GM19023 (cell line): ENCODE measurements around the gene ZNF598.
"Not testable (repeated sequence)": the region's sequence is repeated elsewhere in the genome, so short reads cannot be mapped to it uniquely, and the experiment has no call there.

ENCODE experiments used
- ATAC-seq: cut with Tn5 transposase; IDR thresholded peaks from one replicate; pipeline ENCODE4 v1.9.1; 2021; ENCODE audit warnings: mild to moderate bottlenecking, moderate library complexity; ENCODE audit not compliant: unreplicated experiment

The ZNF598 gene

DNA sequence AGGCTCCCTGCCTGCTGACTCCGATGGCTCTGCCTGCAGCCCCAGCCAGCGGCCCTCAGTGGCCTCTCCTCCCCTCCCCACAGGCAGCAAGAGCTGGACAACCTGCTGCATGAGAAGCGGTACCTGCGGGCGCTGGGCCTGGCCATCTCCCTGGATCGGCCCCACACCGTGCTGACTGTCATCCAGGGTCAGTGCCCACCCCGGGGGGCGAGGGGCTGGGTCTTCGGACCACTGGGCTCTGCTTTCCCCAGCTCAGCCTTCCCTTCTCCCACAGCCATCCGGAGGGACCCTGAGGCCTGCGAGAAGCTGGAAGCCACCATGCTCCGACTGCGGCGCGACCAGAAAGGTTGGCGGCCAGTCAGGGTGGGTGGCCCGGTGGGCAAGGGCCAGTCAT lies 31.7 kb downstream of the ZNF598 start:
- no peak for ATAC-seq

GRCh38 chr16:1976951-1977874 lies 32.4 kb downstream of the ZNF598 start:
- no peak for ATAC-seq

DNA sequence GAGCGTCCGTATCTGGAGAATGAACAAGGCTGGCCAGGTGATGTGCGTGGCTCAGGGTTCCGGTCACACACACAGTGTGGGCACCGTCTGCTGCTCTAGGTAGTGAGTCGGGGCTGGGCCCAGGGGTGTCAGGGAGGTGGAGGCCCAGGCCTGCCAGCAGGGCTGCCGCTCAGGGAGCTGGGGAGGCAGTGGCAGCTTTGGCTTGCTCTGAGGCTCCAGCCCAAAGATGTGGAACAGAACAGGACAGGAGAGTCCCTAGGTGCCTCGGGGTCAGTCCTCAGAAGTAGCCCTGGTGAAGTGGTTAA lies 33.5 kb downstream of the ZNF598 start:
- no peak for ATAC-seq

- ATAC-seq = no peak
Observed at GRCh38 chr16:1975432-1976215, 34.0 kb downstream of the ZNF598 start.

GRCh38 chr16:1974157-1975070 lies 35.2 kb downstream of the ZNF598 start:
- no peak for ATAC-seq

- no peak for ATAC-seq
Observed at GRCh38 chr16:1973461-1974156, 36.0 kb downstream of the ZNF598 start.

GRCh38 chr16:1972490-1972877 lies 37.1 kb downstream of the ZNF598 start:
- ATAC-seq = no peak

DNA sequence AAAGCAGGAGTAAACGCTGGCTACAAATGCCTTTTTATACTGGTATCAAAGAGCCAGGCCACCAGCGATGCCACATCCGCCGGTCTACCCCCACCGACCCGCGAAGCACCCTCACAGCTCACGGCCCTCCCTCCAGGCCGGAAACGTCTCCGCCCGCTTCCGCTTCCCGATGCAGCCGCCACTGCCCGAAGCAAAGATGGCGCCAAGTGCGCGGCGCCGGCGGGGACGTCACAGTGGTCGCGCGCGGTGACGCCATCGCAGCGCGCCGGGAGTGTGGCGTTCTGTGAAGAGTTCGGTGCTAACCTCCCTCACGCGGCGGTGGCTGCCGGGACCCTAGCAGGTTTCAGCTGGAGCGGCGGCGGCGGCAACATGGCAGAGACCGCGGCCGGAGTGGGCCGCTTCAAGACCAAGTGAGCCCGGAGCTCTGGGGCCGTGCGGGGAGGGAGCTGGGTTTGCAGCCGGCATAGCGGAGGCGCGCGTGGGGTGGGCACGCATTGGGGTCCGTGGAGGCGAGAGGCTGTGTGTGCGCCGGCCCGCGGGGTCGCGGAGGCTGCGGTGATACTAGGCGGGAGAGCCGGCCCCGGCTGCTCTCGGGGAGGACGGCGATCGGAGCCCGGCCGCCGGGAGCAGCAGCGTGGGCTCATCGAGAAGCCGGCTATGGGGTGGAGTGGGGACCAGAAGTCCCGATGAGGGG lies 37.7 kb downstream of the ZNF598 start, which contains the start of gene TBL3:
TSS of gene TBL3 (plus strand) at position 258 of the 694 bp plus-strand sequence. CDS start at position 370, 112 bp downstream.
- peak; percentile 82 for ATAC-seq

DNA sequence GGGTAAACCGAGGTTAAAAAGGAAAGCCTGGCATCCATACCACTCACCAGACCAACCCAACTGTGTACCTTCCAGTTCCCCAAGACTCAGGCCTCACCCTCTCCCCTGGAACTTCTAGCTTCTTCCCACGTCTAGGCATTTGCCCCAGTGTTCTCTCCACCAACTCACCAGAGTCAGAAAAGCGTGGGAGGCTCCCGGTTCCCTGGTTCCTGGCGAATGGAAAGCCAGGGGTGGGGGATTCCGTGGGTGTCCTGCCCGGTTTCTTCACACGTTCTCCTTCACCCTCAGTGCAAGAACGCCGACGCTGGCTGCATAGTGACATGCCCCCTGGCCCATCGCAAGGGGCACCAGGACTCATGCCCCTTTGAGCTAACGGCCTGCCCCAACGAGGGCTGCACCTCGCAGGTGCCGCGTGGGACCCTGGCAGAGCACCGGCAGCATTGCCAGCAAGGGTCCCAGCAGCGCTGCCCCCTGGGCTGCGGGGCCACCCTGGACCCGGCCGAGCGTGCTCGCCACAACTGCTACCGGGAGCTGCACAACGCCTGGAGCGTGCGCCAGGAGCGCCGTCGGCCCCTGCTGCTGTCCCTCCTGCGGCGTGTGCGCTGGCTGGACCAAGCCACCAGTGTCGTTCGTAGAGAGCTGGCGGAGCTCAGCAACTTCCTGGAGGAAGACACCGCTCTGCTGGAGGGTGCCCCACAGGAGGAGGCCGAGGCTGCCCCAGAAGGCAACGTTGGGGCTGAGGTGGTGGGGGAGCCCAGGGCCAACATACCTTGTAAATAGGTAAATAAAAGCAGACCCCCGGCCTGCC lies 41.3 kb downstream of the ZNF598 start:
- ATAC-seq = no peak

- no peak for ATAC-seq
Observed at GRCh38 chr16:1966460-1966859, 43.2 kb downstream of the ZNF598 start, which contains the start of gene RNF151. Gene RNF151, plus strand, starts transcription at chr16:1966856. Its CDS starts 26 bp downstream, at chr16:1966882.

DNA sequence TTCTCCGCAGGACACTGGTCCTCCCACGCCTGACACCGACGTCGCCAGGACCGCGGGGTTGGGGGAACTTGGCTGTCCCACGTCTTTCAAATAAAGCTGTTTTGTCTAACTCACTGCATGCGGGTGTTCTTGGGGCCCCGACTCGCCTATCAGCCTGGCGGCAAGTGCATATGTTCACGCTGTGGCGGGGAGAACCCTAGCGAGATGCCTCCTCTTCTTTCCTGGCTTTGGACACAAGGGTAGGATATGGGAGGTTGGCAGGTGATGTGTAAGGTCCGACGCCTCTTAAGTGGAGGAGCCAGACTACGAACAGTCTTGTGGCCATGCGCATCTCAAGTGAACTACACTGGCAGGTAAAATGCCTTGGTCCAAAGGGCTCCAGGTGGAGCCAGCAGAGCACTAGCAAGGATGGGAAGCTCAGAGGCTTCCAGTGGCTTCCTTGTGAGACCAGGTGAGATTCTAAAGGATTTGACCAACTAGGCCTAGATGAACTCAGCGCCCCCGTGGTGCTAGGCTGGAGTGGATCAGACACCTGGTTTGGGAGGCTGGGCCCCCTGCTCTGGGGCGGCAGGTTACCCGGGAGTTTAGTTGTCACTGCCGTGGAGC lies 44.1 kb downstream of the ZNF598 start:
- ATAC-seq = no peak

- ATAC-seq = peak; percentile 76
Observed at GRCh38 chr16:1964506-1965395, 44.9 kb downstream of the ZNF598 start, which contains the start of gene RPS2. Gene RPS2, minus strand, starts transcription at chr16:1964826. Its CDS starts 201 bp downstream, at chr16:1964625.

- ATAC-seq = peak; percentile 9
Observed at GRCh38 chr16:1963806-1964505, 45.7 kb downstream of the ZNF598 start.

- ATAC-seq = not testable (repeated sequence)
Observed at GRCh38 chr16:1962161-1963153, 47.2 kb downstream of the ZNF598 start.

DNA sequence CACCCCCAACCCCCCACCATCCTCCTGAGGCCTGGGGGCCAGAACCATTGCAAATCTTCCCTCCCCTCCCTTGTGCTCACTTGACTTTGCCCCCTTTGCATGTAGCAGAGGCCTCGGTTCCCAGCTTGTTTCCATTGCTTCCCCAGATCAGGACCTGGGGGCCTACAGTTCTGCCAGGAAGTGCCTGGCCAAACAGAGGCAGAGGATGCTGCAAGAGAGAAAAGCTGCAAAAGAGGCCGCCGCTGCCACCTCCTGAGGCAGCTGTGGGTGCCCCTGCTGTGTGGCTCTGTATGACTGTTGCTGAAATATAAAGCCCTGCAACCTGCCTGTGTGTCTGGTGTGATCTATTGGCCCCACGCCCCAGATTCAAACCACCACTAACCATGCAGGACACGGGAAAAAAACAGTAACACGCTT lies 48.0 kb downstream of the ZNF598 start:
- ATAC-seq = no peak
